Measurements from ENCODE around the gene ARHGAP24.
"Not testable (repeated sequence)": the region's sequence is repeated elsewhere in the genome, so short reads cannot be mapped to it uniquely, and the experiment has no call there.

Gene ARHGAP24

GRCh38 chr4:85867271-85867670 is 392.3 kb downstream of the ARHGAP24 start:
- DNase-seq: no peak

- DNase-seq: no peak
These were observed 394.2 kb downstream of the ARHGAP24 start for GRCh38 chr4:85869181-85869580.

- DNase-seq: no peak
These were observed 395.5 kb downstream of the ARHGAP24 start for GRCh38 chr4:85870298-85871083.

- no peak for DNase-seq
These were observed 398.6 kb downstream of the ARHGAP24 start for GRCh38 chr4:85873566-85873965.

GRCh38 chr4:85879518-85879917 is 404.6 kb downstream of the ARHGAP24 start:
- DNase-seq: no peak

- DNase-seq: no peak
These were observed 408.2 kb downstream of the ARHGAP24 start for GRCh38 chr4:85883180-85883579.

GRCh38 chr4:85884251-85884650 is 409.3 kb downstream of the ARHGAP24 start:
- no peak for DNase-seq

- no peak for DNase-seq
These were observed 411.7 kb downstream of the ARHGAP24 start for GRCh38 chr4:85886665-85887064.

GRCh38 chr4:85889314-85889713 is 414.4 kb downstream of the ARHGAP24 start:
- peak; percentile 3 for DNase-seq

GRCh38 chr4:85895755-85896154 is 420.8 kb downstream of the ARHGAP24 start:
- DNase-seq: no peak

- no peak for DNase-seq
These were observed 423.3 kb downstream of the ARHGAP24 start for GRCh38 chr4:85898231-85898630.

GRCh38 chr4:85901500-85901899 is 426.6 kb downstream of the ARHGAP24 start:
- DNase-seq: peak; percentile 1

GRCh38 chr4:85902647-85903046 is 427.7 kb downstream of the ARHGAP24 start:
- DNase-seq: not testable (repeated sequence)

GRCh38 chr4:85905761-85906160 is 430.8 kb downstream of the ARHGAP24 start:
- no peak for DNase-seq

- DNase-seq: no peak
These were observed 432.1 kb downstream of the ARHGAP24 start for GRCh38 chr4:85907001-85907400.

- DNase-seq: no peak
These were observed 434.9 kb downstream of the ARHGAP24 start for GRCh38 chr4:85909851-85910250.

- DNase-seq: no peak
These were observed 436.0 kb downstream of the ARHGAP24 start for GRCh38 chr4:85910985-85911384.

- no peak for DNase-seq
These were observed 439.2 kb downstream of the ARHGAP24 start for GRCh38 chr4:85913931-85914694.

- not testable (repeated sequence) for DNase-seq
These were observed 440.6 kb downstream of the ARHGAP24 start for GRCh38 chr4:85915570-85915969.

- no peak for DNase-seq
These were observed 444.4 kb downstream of the ARHGAP24 start for GRCh38 chr4:85919200-85919887.

GRCh38 chr4:85925071-85925470 is 450.1 kb downstream of the ARHGAP24 start:
- DNase-seq: no peak

GRCh38 chr4:85928775-85929591 is 454.0 kb downstream of the ARHGAP24 start:
- DNase-seq: peak; percentile 92
